ENCODE data around the gene ARHGAP29. TPM values are rescaled to one million over a fixed set of nuclear protein-coding genes. Genes with fewer than 3 reads are reported as not detected.

The ARHGAP29 gene
- total RNA-seq, 1 donor from 2014 or later, result 35.1 TPM

- no peak overlapping the region for H3K4me3 ChIP-seq
- no peak overlapping the region for H3K27ac ChIP-seq
- no peaks in the 10 kb centered on the region for H3K36me3 ChIP-seq
- H3K27me3 ChIP-seq, result no peaks in the 10 kb centered on the region
- no peak for DNase-seq (ENCODE audit: low spot score in 2 of 2)
- TF ChIP-seq CTCF (IDR thresholded peaks at IDR 0.05), result no peak
- no peaks in the 10 kb centered on the region for H3K4me1 ChIP-seq
- no peaks in the 10 kb centered on the region for H3K9me3 ChIP-seq
- intact Hi-C loops (cut with DNase I), result no loop called here
Measured at GRCh38 chr1:94225845-94226244, 11.5 kb downstream of the ARHGAP29 start.

- Histone ChIP-seq H3K36me3 (no peaks in the 10 kb centered on the region), H3K4me3 (no peak overlapping the region), H3K27me3 (no peaks in the 10 kb centered on the region), H3K27ac (peak overlapping the region in 1 of 2 donors; percentile 2), H3K4me1 (no peaks in the 10 kb centered on the region), H3K9me3 (no peaks in the 10 kb centered on the region)
- no peak for DNase-seq (ENCODE audit: low spot score in 2 of 2)
- TF ChIP-seq CTCF (IDR thresholded peaks at IDR 0.05), result no peak
- intact Hi-C loops (cut with DNase I), result no loop called here
Measured at GRCh38 chr1:94218332-94218731, 19.1 kb downstream of the ARHGAP29 start.

- no peak overlapping the region for H3K4me3 ChIP-seq
- DNase-seq (ENCODE audit: low spot score in 2 of 2), result no peak
Measured at GRCh38 chr1:94215955-94216354, 21.4 kb downstream of the ARHGAP29 start.

GRCh38 chr1:94209982-94210381 is 27.4 kb downstream of the ARHGAP29 start:
- Histone ChIP-seq H3K27ac (no peak overlapping the region), H3K27me3 (no peaks in the 10 kb centered on the region), H3K9me3 (no peaks in the 10 kb centered on the region), H3K4me1 (no peaks in the 10 kb centered on the region), H3K36me3 (peaks cover 0 to 8% of the 10 kb centered on the region in 2 donors), H3K4me3 (no peak overlapping the region)
- TF ChIP-seq CTCF (IDR thresholded peaks at IDR 0.05), result no peak
- DNase-seq (ENCODE audit: low spot score in 2 of 2), result no peak
- intact Hi-C loops (cut with DNase I), result no loop called here

More at GRCh38 chr1:94215955-94216354, 21.4 kb downstream of the ARHGAP29 start:
- no peak for TF ChIP-seq CTCF (IDR thresholded peaks at IDR 0.05)
- no peaks in the 10 kb centered on the region for H3K9me3 ChIP-seq
- no peak overlapping the region for H3K27ac ChIP-seq
- intact Hi-C loops (cut with DNase I), result no loop called here
- H3K4me1 ChIP-seq, result no peaks in the 10 kb centered on the region
- no peaks in the 10 kb centered on the region for H3K36me3 ChIP-seq
- no peaks in the 10 kb centered on the region for H3K27me3 ChIP-seq

GRCh38 chr1:94209425-94209824 is 28.0 kb downstream of the ARHGAP29 start:
- TF ChIP-seq CTCF (IDR thresholded peaks at IDR 0.05), result no peak
- Histone ChIP-seq H3K27ac (no peak overlapping the region), H3K4me1 (no peaks in the 10 kb centered on the region), H3K36me3 (peaks cover 0 to 12% of the 10 kb centered on the region in 2 donors), H3K9me3 (no peaks in the 10 kb centered on the region), H3K4me3 (no peak overlapping the region), H3K27me3 (no peaks in the 10 kb centered on the region)
- intact Hi-C loops (cut with DNase I), result no loop called here
- no peak for DNase-seq (ENCODE audit: low spot score in 2 of 2)

GRCh38 chr1:94207695-94208094 is 29.7 kb downstream of the ARHGAP29 start:
- no peaks in the 10 kb centered on the region for H3K27me3 ChIP-seq
- H3K36me3 ChIP-seq, result peaks cover 6 to 24% of the 10 kb centered on the region in 2 donors
- intact Hi-C loops (cut with DNase I), result no loop called here
- H3K27ac ChIP-seq, result no peak overlapping the region
- DNase-seq (ENCODE audit: low spot score in 2 of 2), result no peak
- H3K4me3 ChIP-seq, result no peak overlapping the region
- H3K4me1 ChIP-seq, result no peaks in the 10 kb centered on the region
- H3K9me3 ChIP-seq, result no peaks in the 10 kb centered on the region
- no peak for TF ChIP-seq CTCF (IDR thresholded peaks at IDR 0.05)

All from ascending aorta (tissue), 2 donors.